ENCODE measurements around the gene FPGS. TPM values are rescaled to one million over a fixed set of nuclear protein-coding genes. Genes with fewer than 3 reads are reported as not detected.
A peak's percentile ranks its signal among the peaks of the same experiment; 100 is the strongest.

FPGS gene
- total RNA-seq, 1 donor from 2014 or later, result 69.9 TPM

- Mint-ChIP-seq H3K27me3 (ENCODE audit: low read depth) (no peaks in the 10 kb centered on the region), H3K4me1 (peaks cover 7% of the 10 kb centered on the region), H3K4me3 (no peak overlapping the region), H3K9me3 (no peaks in the 10 kb centered on the region), H3K27ac (ENCODE audit: unreplicated experiment) (peak overlapping the region; percentile 96), H3K36me3 (ENCODE audit: low read depth) (no peaks in the 10 kb centered on the region)
- no peak for DNase-seq (ENCODE audit: low read depth, low spot score)
- TF ChIP-seq CTCF (conservative IDR thresholded peaks at IDR 0.05), result no peak
Observed at GRCh38 chr9:127858041-127858512, 55.4 kb downstream of the FPGS start.

- no peak for DNase-seq (ENCODE audit: low read depth, low spot score)
Observed at GRCh38 chr9:127860260-127860659, 57.6 kb downstream of the FPGS start.

GRCh38 chr9:127860779-127861178, 58.1 kb downstream of the FPGS start:
- Mint-ChIP-seq H3K9me3 (no peaks in the 10 kb centered on the region), H3K4me1 (peaks cover 3% of the 10 kb centered on the region), H3K4me3 (no peak overlapping the region), H3K36me3 (ENCODE audit: low read depth) (no peaks in the 10 kb centered on the region), H3K27me3 (ENCODE audit: low read depth) (no peaks in the 10 kb centered on the region), H3K27ac (ENCODE audit: unreplicated experiment) (no peak overlapping the region)
- TF ChIP-seq CTCF (conservative IDR thresholded peaks at IDR 0.05), result no peak
- DNase-seq (ENCODE audit: low read depth, low spot score), result no peak

More at GRCh38 chr9:127860260-127860659, 57.6 kb downstream of the FPGS start:
- Mint-ChIP-seq H3K27me3 (ENCODE audit: low read depth) (no peaks in the 10 kb centered on the region), H3K9me3 (no peaks in the 10 kb centered on the region), H3K4me1 (peaks cover 3% of the 10 kb centered on the region), H3K4me3 (no peak overlapping the region), H3K27ac (ENCODE audit: unreplicated experiment) (no peak overlapping the region), H3K36me3 (ENCODE audit: low read depth) (no peaks in the 10 kb centered on the region)
- no peak for TF ChIP-seq CTCF (conservative IDR thresholded peaks at IDR 0.05)

GRCh38 chr9:127862075-127863011, 59.7 kb downstream of the FPGS start:
- no peak overlapping the region for H3K27ac Mint-ChIP-seq (ENCODE audit: unreplicated experiment)
- no peak overlapping the region for H3K4me3 Mint-ChIP-seq
- H3K27me3 Mint-ChIP-seq (ENCODE audit: low read depth), result no peaks in the 10 kb centered on the region
- no peak for DNase-seq (ENCODE audit: low read depth, low spot score)
- H3K9me3 Mint-ChIP-seq, result no peaks in the 10 kb centered on the region
- no peak for TF ChIP-seq CTCF (conservative IDR thresholded peaks at IDR 0.05)
- peaks cover 3% of the 10 kb centered on the region for H3K4me1 Mint-ChIP-seq
- H3K36me3 Mint-ChIP-seq (ENCODE audit: low read depth), result no peaks in the 10 kb centered on the region

GRCh38 chr9:127863191-127863621, 60.5 kb downstream of the FPGS start:
- TF ChIP-seq CTCF (conservative IDR thresholded peaks at IDR 0.05), result no peak
- Mint-ChIP-seq H3K9me3 (no peaks in the 10 kb centered on the region), H3K4me1 (peaks cover 3% of the 10 kb centered on the region), H3K4me3 (no peak overlapping the region), H3K36me3 (ENCODE audit: low read depth) (no peaks in the 10 kb centered on the region), H3K27me3 (ENCODE audit: low read depth) (no peaks in the 10 kb centered on the region), H3K27ac (ENCODE audit: unreplicated experiment) (no peak overlapping the region)
- no peak for DNase-seq (ENCODE audit: low read depth, low spot score)

Small RNA genes within 50 kb of the gene (microRNA-seq; reads per million reads assigned to microRNA genes)
- gene MIR2861, result not detected
- gene MIR3960, result not detected

Other genes starting within 250 kb of the FPGS start
- gene STXBP1, start 190.6 kb upstream of the FPGS start, total RNA-seq, result 53.3 and 56.1 TPM in 2 replicates
- 0.16 TPM in 1 of 2 replicates, not detected in the other for gene CFAP157, start 95.9 kb upstream of the FPGS start, total RNA-seq
- 7.2 and 9.8 TPM in 2 replicates for gene PTRH1, start 87.2 kb upstream of the FPGS start, total RNA-seq
- not detected in 2 replicates for gene TTC16, start 86.8 kb upstream of the FPGS start, total RNA-seq
- 25.7 and 27.4 TPM in 2 replicates for gene TOR2A, start 67.6 kb upstream of the FPGS start, total RNA-seq
- gene SH2D3C, start 24.2 kb upstream of the FPGS start, total RNA-seq, result 6.0 and 7.2 TPM in 2 replicates
- gene CDK9, start 16.8 kb upstream of the FPGS start, total RNA-seq, result 77.0 and 84.8 TPM in 2 replicates
- 2.6 and 3.3 TPM in 2 replicates for gene ENG, start 51.8 kb downstream of the FPGS start, total RNA-seq
- gene AK1, start 74.8 kb downstream of the FPGS start, total RNA-seq, result 39.6 and 45.5 TPM in 2 replicates
- 25.4 and 27.4 TPM in 2 replicates for gene ST6GALNAC6, start 96.7 kb downstream of the FPGS start, total RNA-seq
- 12.6 and 14.5 TPM in 2 replicates for gene ST6GALNAC4, start 114.2 kb downstream of the FPGS start, total RNA-seq
- 2.6 and 3.4 TPM in 2 replicates for gene PIP5KL1, start 127.9 kb downstream of the FPGS start, total RNA-seq
- gene DPM2, start 135.0 kb downstream of the FPGS start, total RNA-seq, result 52.2 and 59.1 TPM in 2 replicates
- gene EEIG1, start 178.1 kb downstream of the FPGS start, total RNA-seq, result 53.5 and 71.1 TPM in 2 replicates